Mammary epithelial cell (primary cell): Measurements from ENCODE around the gene CD180.

ENCODE experiments used
- EZH2 ChIP-seq: IDR thresholded peaks from 2 replicates; pipeline ENCODE4 v1.6.1; 2012; ENCODE audit warnings: low read length, inconsistent platforms, borderline replicate concordance
- TF ChIP-seq, protein P1 (sequence below), 2 donors: IDR thresholded peaks in 1 of 2; conservative IDR thresholded peaks in 1 of 2; 2 replicates each; pipeline ENCODE4 v1.5.1; 2011 to 2012; ENCODE audit warnings: inconsistent platforms in 2 of 2, low read length in 2 of 2, mild to moderate bottlenecking in 2 of 2, control low read depth in 1 of 2, low read depth in 1 of 2; ENCODE audit not compliant: insufficient read depth in 1 of 2; ENCODE audit errors: extremely low read depth in 1 of 2

DNA sequence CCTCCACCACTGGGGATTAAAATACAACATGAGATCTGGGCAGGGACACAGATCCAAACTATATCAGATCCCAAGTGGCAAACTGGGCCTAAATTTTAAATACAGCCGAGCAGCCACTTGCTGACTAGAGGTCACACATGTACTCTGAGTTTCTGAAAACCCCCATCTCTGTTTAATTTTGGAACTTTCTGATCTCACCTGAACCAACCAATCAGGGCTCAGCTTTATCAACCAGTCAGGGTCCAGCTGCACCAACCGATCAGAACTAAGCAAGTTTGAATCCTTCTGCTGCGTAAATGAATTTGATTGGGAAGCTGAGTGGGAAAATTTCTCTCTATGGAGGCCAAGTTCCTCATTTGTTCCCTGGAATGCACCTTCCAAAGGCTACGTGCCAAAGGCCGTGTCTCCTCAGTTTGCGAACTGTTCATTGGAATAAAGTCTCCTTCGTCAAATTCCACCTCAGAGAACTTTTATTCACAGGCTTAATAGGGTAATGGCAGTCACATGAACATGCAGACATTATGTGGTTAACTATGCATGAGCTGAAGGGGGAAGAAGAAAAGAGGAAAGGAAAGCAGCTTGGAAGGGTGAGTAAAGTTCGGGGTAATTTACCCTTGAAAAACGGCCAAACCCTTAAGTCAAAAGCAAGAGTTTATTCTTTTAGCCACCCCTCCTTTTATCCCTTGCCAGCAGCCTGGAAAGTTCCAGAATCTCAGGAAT lies 3.7 kb downstream of the CD180 start:
- TF ChIP-seq, protein P1, sequence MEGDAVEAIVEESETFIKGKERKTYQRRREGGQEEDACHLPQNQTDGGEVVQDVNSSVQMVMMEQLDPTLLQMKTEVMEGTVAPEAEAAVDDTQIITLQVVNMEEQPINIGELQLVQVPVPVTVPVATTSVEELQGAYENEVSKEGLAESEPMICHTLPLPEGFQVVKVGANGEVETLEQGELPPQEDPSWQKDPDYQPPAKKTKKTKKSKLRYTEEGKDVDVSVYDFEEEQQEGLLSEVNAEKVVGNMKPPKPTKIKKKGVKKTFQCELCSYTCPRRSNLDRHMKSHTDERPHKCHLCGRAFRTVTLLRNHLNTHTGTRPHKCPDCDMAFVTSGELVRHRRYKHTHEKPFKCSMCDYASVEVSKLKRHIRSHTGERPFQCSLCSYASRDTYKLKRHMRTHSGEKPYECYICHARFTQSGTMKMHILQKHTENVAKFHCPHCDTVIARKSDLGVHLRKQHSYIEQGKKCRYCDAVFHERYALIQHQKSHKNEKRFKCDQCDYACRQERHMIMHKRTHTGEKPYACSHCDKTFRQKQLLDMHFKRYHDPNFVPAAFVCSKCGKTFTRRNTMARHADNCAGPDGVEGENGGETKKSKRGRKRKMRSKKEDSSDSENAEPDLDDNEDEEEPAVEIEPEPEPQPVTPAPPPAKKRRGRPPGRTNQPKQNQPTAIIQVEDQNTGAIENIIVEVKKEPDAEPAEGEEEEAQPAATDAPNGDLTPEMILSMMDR (conservative IDR thresholded peaks at IDR 0.05 in 1 of 2, IDR thresholded peaks at IDR 0.05 in 1 of 2; ENCODE audit: extremely low read depth in 1 of 2, insufficient read depth in 1 of 2, low read depth in 1 of 2, low read length in 2 of 2) = no peak
- no peak for TF ChIP-seq EZH2
